ENCODE measurements around the gene PRKAG2.

DNA sequence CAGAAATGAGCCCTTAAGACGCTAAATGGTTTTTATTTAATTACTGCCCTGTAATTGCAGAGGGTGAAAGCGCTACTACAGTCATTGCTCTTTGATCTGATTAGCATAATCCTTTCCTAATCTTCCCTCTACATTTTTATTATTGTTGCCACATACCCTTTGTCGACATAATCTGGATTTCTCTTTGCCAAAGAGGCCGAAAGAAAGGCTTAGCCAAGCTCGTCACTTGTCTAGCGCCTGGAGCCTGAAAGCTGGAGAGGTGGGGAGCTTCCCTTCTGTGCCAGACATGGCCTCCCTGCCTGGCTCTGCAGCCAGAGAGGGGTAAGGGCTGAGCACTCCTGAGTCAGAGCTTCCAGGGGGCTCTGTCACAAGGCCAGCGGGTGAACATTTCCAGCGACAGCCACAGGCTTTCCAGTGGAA lies 145.9 kb downstream of the PRKAG2 start:
- TF ChIP-seq, protein P1, sequence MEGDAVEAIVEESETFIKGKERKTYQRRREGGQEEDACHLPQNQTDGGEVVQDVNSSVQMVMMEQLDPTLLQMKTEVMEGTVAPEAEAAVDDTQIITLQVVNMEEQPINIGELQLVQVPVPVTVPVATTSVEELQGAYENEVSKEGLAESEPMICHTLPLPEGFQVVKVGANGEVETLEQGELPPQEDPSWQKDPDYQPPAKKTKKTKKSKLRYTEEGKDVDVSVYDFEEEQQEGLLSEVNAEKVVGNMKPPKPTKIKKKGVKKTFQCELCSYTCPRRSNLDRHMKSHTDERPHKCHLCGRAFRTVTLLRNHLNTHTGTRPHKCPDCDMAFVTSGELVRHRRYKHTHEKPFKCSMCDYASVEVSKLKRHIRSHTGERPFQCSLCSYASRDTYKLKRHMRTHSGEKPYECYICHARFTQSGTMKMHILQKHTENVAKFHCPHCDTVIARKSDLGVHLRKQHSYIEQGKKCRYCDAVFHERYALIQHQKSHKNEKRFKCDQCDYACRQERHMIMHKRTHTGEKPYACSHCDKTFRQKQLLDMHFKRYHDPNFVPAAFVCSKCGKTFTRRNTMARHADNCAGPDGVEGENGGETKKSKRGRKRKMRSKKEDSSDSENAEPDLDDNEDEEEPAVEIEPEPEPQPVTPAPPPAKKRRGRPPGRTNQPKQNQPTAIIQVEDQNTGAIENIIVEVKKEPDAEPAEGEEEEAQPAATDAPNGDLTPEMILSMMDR (IDR thresholded peaks at IDR 0.05): no peak
- TF ChIP-seq EP300 (IDR thresholded peaks at IDR 0.05): no peak
